Fibroblast of lung (primary cell): Measurements from ENCODE around the gene C6orf132.

Source experiments
- CTCF ChIP-seq, 2 donors: IDR thresholded peaks in 1 of 2; conservative IDR thresholded peaks in 1 of 2; 1 replicate in 1 of 2; 2 replicates in 1 of 2; pipeline ENCODE4 v1.5.1; 2011 to 2012; ENCODE audit warnings: low read length in 2 of 2, control low read depth in 1 of 2, inconsistent platforms in 1 of 2, low read depth in 1 of 2, mild to moderate bottlenecking in 1 of 2
- EZH2 ChIP-seq: IDR thresholded peaks from 2 replicates; pipeline ENCODE4 v1.5.1; 2012; ENCODE audit warnings: low read length, control low read depth, mild to moderate bottlenecking; ENCODE audit errors: missing control alignments

GRCh38 chr6:42105709-42106108 is 36.7 kb downstream of the C6orf132 start:
- no peak for TF ChIP-seq CTCF (conservative IDR thresholded peaks at IDR 0.05 in 1 of 2, IDR thresholded peaks at IDR 0.05 in 1 of 2; ENCODE audit: low read depth in 1 of 2, low read length in 2 of 2)
- TF ChIP-seq EZH2 = no peak
